ENCODE measurements around the gene TRAPPC11. TPM values are rescaled to one million over a fixed set of nuclear protein-coding genes. Genes with fewer than 3 reads are reported as not detected.

Gene TRAPPC11
- total and polyA plus RNA-seq, 4 donors: 7.6 to 27.9 (median 14.9) TPM

DNA sequence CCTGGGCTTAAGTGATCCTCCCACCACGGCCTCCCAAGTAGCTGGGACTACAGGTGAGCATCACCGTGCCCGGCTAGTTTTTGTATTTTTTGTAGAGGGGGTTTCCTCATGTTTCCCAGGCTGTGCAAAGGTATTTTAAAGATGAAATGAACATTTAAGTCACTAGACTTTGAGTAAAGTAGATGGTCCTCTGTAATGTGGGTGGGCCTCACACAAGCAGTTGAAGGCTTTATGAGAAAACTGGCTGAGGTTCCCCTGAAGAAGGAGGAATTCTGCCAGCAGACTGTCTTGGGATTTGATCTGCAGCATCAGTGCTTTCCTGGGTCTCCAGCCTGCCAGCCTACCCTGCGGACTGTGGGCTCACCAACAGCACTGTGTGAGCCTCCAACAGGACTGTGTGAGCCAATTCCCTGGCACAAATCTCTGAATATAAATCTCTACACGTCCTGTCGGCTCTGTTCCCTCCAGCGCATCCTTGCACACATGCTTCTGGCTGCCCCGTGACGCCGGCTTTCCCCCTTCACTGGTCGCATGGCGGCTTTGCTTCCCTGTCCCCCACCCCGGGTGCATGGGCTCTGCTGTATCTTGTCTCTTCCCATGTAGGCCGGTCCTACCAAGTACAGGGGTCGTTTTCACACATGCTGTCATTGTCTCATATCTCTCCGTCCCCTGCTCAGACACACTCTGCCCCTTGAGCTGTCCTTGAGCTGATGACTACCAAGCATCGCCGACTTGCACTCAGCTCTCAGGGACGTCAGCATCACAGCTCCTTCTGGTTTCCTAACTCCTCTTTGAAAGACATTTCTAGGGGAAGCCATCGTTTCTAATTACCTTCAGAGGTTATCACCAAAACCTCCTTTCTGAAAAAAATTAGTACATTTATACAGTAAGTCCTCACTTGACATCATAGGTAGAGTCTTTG lies 46.5 kb upstream of the TRAPPC11 start:
- no peak overlapping the region for H3K9ac ChIP-seq (ENCODE audit: low read depth in 1 of 2, low read length in 2 of 2)
- no peaks in the 10 kb centered on the region for H3K36me3 ChIP-seq (ENCODE audit: control insufficient read depth in 4 of 4, insufficient read depth in 3 of 4, low read depth in 1 of 4, low read length in 3 of 4)
- DNase-seq (ENCODE audit: low spot score): no peak
- no peaks in the 10 kb centered on the region for H3K9me3 ChIP-seq (ENCODE audit: control insufficient read depth in 4 of 4, low read length in 3 of 4)
- H3K27ac ChIP-seq (ENCODE audit: low read depth in 1 of 2, low read length in 2 of 2): no peak overlapping the region
- TF ChIP-seq, protein P1, sequence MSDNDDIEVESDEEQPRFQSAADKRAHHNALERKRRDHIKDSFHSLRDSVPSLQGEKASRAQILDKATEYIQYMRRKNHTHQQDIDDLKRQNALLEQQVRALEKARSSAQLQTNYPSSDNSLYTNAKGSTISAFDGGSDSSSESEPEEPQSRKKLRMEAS (IDR thresholded peaks at IDR 0.05): no peak
- TF ChIP-seq RAD21 (IDR thresholded peaks at IDR 0.05): no peak
- TF ChIP-seq EGR1 (IDR thresholded peaks at IDR 0.05; ENCODE audit: low read depth in 2 of 2): no peak
- TF ChIP-seq FOXA1 (IDR thresholded peaks at IDR 0.05): no peak
- no peak for TF ChIP-seq YY1 (IDR thresholded peaks at IDR 0.05)
- TF ChIP-seq GABPA (IDR thresholded peaks at IDR 0.05 in 1 of 2, conservative IDR thresholded peaks at IDR 0.05 in 1 of 2): no peak
- TF ChIP-seq JUND (IDR thresholded peaks at IDR 0.05): no peak
- no peak for TF ChIP-seq HNF4G (IDR thresholded peaks at IDR 0.05)
- no peak for TF ChIP-seq SP1 (IDR thresholded peaks at IDR 0.05)
- no peak for TF ChIP-seq TAF1 (conservative IDR thresholded peaks at IDR 0.05)
- no peak for TF ChIP-seq RXRA (IDR thresholded peaks at IDR 0.05)
- TF ChIP-seq, protein P2, sequence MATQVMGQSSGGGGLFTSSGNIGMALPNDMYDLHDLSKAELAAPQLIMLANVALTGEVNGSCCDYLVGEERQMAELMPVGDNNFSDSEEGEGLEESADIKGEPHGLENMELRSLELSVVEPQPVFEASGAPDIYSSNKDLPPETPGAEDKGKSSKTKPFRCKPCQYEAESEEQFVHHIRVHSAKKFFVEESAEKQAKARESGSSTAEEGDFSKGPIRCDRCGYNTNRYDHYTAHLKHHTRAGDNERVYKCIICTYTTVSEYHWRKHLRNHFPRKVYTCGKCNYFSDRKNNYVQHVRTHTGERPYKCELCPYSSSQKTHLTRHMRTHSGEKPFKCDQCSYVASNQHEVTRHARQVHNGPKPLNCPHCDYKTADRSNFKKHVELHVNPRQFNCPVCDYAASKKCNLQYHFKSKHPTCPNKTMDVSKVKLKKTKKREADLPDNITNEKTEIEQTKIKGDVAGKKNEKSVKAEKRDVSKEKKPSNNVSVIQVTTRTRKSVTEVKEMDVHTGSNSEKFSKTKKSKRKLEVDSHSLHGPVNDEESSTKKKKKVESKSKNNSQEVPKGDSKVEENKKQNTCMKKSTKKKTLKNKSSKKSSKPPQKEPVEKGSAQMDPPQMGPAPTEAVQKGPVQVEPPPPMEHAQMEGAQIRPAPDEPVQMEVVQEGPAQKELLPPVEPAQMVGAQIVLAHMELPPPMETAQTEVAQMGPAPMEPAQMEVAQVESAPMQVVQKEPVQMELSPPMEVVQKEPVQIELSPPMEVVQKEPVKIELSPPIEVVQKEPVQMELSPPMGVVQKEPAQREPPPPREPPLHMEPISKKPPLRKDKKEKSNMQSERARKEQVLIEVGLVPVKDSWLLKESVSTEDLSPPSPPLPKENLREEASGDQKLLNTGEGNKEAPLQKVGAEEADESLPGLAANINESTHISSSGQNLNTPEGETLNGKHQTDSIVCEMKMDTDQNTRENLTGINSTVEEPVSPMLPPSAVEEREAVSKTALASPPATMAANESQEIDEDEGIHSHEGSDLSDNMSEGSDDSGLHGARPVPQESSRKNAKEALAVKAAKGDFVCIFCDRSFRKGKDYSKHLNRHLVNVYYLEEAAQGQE (IDR thresholded peaks at IDR 0.05): no peak
- no peak for TF ChIP-seq FOXA2 (IDR thresholded peaks at IDR 0.05)
- no peak for TF ChIP-seq HNF4A (conservative IDR thresholded peaks at IDR 0.05)
- TF ChIP-seq, protein P3, sequence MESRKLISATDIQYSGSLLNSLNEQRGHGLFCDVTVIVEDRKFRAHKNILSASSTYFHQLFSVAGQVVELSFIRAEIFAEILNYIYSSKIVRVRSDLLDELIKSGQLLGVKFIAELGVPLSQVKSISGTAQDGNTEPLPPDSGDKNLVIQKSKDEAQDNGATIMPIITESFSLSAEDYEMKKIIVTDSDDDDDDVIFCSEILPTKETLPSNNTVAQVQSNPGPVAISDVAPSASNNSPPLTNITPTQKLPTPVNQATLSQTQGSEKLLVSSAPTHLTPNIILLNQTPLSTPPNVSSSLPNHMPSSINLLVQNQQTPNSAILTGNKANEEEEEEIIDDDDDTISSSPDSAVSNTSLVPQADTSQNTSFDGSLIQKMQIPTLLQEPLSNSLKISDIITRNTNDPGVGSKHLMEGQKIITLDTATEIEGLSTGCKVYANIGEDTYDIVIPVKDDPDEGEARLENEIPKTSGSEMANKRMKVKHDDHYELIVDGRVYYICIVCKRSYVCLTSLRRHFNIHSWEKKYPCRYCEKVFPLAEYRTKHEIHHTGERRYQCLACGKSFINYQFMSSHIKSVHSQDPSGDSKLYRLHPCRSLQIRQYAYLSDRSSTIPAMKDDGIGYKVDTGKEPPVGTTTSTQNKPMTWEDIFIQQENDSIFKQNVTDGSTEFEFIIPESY (IDR thresholded peaks at IDR 0.05): no peak
- 94% methylated on average over 20 of the region's 20 CpGs for WGBS
- no peaks in the 10 kb centered on the region for H3K27me3 ChIP-seq (ENCODE audit: control insufficient read depth in 4 of 4, insufficient read depth in 4 of 4, low read length in 3 of 4)
- H3K4me1 ChIP-seq (ENCODE audit: control insufficient read depth in 4 of 4, insufficient read depth in 4 of 4, low read length in 3 of 4): peaks cover 0 to 2% (median under 1%) of the 10 kb centered on the region in 4 donors
- H3K4me3 ChIP-seq (ENCODE audit: low read depth in 1 of 3, low read length in 3 of 3): no peak overlapping the region

DNA sequence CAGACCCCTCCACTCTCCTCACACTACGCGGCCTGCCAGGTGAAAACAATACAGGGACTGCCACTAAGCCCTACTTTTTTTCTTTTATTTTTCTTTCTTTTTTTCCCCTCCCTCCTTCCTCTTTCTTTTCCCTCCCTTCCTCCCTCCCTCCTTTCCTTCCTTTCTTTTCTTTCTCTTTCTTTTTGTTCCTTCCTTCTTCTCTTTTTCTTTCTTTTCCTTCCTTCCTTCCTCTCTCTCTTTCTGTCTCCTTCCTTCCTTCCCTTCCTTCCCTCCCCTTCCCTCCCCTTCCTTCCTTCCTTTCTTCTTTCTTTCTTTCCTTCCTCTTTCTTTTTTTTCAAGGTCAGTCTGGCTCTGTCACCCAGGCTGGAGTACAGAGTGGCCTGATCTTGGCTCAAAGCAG lies 42.0 kb upstream of the TRAPPC11 start:
- no peak for TF ChIP-seq JUND (IDR thresholded peaks at IDR 0.05)
- TF ChIP-seq FOXA1 (IDR thresholded peaks at IDR 0.05): no peak
- no peak for TF ChIP-seq NR2F2 (IDR thresholded peaks at IDR 0.05)
- TF ChIP-seq HNF4G (IDR thresholded peaks at IDR 0.05): no peak
- TF ChIP-seq HNF4A (conservative IDR thresholded peaks at IDR 0.05): no peak
- Histone ChIP-seq H3K4me3 (ENCODE audit: low read depth in 1 of 3, low read length in 3 of 3) (peak overlapping the region in 1 of 3 donors; percentile 0), H3K9ac (ENCODE audit: low read depth in 1 of 2, low read length in 2 of 2) (no peak overlapping the region), H3K9me3 (ENCODE audit: control insufficient read depth in 4 of 4, low read length in 3 of 4) (no peaks in the 10 kb centered on the region), H3K36me3 (ENCODE audit: control insufficient read depth in 4 of 4, insufficient read depth in 3 of 4, low read depth in 1 of 4, low read length in 3 of 4) (no peaks in the 10 kb centered on the region), H3K27me3 (ENCODE audit: control insufficient read depth in 4 of 4, insufficient read depth in 4 of 4, low read length in 3 of 4) (no peaks in the 10 kb centered on the region), H3K27ac (ENCODE audit: low read depth in 1 of 2, low read length in 2 of 2) (no peak overlapping the region), H3K4me1 (ENCODE audit: control insufficient read depth in 4 of 4, insufficient read depth in 4 of 4, low read length in 3 of 4) (peaks cover 2 to 31% (median 25%) of the 10 kb centered on the region in 4 donors)
- DNase-seq (ENCODE audit: low spot score): no peak
- 98% methylated on average over 2 of the region's 2 CpGs for WGBS

All from liver (tissue), 9 donors.